ENCODE measurements around the gene GZMM.
"Not testable (repeated sequence)": the region's sequence is repeated elsewhere in the genome, so short reads cannot be mapped to it uniquely, and the experiment has no call there.

The GZMM gene

DNA sequence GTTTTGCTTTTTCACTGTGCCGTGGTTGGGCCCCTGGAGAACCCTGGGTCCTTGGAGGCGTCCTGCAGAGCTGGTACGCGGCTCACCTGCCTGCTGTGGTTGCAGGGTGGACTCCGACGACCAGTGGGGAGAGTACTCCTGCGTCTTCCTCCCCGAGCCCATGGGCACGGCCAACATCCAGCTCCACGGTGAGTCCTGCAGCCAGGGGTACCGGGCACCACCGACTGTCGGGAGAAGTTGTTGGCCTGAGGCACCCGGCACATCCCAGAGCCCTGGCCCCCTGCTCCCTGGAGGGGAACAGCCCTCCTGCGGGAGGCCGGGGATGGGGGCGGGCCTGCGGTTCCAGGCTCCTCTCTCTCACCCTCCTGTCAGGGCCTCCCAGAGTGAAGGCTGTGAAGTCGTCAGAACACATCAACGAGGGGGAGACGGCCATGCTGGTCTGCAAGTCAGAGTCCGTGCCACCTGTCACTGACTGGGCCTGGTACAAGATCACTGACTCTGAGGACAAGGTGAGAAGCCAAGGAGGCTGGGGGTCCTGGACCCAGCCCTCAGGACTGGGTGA, 36.5 kb downstream of the GZMM start:
- FAIRE-seq, result no peak
- no peak for DNase-seq (ENCODE audit: low spot score)

DNA sequence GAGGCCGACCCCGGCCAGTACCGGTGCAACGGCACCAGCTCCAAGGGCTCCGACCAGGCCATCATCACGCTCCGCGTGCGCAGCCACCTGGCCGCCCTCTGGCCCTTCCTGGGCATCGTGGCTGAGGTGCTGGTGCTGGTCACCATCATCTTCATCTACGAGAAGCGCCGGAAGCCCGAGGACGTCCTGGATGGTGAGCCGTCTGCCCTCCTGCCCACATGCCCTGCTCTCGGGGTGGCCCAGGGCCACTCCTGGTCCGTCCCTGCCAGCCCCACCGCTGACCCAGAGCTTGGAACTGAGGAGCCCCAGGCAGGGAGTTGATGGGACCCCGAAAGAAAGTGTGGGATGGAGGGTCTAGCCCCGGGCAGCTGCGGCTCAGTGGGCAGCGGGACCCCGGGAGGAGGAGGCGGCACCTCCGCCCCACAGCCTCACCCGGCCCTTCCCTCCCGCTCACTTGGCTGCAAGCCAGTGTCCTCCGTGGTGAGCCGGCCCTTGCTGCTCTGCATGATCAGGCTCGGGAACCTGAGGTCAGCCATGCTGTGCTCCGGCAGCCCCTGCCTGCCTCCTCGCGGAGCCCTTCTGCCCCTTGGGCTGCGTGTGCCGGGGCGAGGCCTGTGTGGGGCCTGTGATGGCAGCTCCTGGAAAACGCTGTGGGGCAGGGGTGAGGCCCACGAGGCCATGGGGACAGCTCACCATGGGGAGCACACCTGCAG, 37.7 kb downstream of the GZMM start:
- FAIRE-seq (no peak), DNase-seq (ENCODE audit: low spot score) (no peak)

DNA sequence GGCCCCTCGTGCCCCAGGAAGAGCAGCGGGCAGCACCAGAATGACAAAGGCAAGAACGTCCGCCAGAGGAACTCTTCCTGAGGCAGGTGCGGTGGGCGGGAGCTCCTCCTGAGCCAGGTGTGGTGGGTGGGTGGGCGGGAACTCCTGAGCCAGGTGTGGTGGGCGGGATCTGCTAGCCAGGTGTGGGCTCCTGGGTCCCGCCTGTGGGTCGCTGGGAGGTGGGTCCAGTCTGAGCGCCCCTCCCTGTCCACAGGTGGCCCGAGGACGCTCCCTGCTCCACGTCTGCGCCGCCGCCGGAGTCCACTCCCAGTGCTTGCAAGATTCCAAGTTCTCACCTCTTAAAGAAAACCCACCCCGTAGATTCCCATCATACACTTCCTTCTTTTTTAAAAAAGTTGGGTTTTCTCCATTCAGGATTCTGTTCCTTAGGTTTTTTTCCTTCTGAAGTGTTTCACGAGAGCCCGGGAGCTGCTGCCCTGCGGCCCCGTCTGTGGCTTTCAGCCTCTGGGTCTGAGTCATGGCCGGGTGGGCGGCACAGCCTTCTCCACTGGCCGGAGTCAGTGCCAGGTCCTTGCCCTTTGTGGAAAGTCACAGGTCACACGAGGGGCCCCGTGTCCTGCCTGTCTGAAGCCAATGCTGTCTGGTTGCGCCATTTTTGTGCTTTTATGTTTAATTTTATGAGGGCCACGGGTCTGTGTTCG, 38.8 kb downstream of the GZMM start:
- no peak for FAIRE-seq
- no peak for DNase-seq (ENCODE audit: low spot score)

DNA sequence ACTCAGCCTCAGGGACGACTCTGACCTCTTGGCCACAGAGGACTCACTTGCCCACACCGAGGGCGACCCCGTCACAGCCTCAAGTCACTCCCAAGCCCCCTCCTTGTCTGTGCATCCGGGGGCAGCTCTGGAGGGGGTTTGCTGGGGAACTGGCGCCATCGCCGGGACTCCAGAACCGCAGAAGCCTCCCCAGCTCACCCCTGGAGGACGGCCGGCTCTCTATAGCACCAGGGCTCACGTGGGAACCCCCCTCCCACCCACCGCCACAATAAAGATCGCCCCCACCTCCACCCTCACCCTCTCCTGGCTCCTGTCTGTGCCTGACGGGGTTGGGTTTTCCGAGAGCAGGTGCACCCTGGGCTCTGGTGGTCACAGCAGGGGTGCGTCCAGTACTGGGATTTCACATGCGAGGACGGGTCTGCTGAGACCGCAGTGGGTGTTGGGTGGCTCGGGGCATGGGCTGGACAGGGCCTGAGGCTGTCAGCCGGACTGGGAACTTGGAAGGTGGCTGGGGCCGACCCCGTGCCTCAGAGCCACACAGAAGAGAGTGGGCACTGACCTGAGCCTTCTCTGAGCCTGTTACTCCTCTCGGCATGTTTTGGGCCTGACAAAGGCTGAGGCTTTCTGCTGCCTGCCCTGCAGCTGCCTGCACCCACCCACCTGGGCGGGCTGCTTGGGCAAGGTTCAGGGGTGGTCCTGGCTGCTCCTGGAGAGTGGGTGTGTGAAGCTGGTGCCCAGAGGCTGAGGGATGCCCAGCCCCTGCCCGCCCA, 39.5 kb downstream of the GZMM start:
- FAIRE-seq (no peak), DNase-seq (ENCODE audit: low spot score) (no peak)

DNA sequence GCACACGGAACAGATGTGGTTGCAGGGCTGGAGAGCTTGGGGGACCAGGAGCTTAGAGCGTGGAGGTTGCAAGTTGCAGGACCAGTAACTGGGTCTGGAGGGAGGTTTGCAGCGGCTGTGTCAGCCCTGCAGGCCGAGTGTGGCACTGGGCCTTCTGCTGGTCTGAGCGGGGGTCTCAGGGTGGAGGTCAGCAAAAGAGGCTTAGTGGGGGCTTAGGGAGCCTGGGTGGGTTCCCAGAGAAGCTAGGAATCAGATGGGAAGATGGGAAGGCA, 40.1 kb downstream of the GZMM start:
- DNase-seq (ENCODE audit: low spot score) (no peak), FAIRE-seq (no peak)

DNA sequence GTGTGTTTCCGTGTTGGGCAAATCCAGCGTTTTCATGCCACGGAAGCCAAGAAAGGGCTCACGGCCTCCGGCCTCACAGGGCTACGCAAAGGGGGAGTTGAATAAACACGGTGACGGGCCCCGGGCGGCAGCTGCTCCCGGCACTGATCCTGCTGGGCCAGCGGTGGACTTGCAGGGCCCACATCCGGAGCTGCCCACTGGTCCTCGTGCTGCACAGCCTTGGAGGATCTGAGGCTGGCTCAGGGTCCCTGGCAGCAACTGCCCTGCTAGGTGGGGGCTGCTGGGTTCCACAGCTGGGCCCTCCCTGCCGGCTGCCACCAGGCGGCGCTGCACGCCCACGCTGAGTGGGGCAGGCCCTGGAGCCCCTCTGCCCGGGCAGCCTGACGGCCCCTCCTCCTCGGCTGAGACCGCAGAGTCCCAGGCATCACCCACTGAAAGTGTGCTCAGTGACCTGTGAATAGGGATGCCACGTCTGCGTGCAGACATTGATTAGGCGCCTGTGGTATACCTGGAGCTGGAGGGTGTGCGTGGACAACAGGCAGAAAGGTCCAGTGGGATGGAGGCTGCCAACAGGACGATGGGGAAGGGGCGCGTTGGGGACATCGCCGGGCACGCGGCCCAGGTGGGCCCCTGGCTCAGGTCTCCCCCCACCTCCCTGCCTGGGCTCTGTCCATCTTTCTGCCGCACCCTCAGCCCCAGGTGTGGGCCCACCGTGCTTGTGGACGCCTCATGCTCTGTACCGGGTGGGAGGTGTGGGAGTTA, 40.6 kb downstream of the GZMM start:
- FAIRE-seq (no peak), DNase-seq (ENCODE audit: low spot score) (peak; percentile 52)

DNA sequence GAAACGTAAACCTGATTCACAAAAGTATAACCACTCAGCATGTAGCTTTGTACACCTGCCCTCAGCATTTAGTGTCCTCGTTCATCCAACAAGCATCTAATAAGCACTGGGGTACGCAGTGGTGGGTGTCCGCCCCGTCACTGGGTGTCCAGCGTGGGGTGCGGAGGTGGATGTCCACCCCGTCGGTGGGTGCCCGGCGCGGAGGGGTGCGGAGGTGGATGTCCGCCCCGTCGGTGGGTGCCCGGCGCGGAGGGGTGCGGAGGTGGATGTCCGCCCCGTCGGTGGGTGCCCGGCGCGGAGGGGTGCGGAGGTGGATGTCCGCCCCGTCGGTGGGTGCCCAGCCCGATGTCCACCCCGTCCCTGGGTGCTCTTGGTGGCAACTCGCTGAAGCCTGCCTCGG, 41.3 kb downstream of the GZMM start:
- FAIRE-seq; DNase-seq (ENCODE audit: low spot score): not testable (repeated sequence)

DNA sequence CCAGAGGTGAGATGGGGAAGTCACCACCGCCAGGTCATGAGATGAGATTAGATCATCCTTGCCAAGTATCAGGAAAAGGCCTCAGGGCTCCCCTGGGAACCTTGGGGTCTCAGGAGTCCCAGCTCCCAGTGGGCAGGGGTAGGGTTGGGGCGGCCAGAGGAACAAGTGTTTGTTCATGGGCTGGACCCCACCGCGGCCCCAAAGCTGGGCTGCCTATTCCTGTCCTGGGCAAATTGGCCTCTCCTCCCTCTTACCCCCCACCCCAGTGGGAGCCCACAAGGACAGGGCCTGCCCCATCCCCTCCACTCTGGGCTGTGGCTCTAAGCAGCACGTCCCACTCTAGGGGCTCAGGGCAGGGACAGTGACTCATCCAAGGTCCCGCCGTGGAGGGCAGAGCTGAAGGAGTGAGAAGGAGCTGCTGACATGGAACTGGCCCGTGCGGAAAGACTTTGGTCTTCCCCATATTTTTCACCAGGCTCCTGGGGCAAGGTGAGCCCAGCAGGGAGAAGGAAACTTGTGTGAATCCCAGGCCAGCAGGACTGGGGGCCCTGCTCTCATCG, 41.8 kb downstream of the GZMM start:
- no peak for DNase-seq (ENCODE audit: low spot score)
- FAIRE-seq, result no peak

DNA sequence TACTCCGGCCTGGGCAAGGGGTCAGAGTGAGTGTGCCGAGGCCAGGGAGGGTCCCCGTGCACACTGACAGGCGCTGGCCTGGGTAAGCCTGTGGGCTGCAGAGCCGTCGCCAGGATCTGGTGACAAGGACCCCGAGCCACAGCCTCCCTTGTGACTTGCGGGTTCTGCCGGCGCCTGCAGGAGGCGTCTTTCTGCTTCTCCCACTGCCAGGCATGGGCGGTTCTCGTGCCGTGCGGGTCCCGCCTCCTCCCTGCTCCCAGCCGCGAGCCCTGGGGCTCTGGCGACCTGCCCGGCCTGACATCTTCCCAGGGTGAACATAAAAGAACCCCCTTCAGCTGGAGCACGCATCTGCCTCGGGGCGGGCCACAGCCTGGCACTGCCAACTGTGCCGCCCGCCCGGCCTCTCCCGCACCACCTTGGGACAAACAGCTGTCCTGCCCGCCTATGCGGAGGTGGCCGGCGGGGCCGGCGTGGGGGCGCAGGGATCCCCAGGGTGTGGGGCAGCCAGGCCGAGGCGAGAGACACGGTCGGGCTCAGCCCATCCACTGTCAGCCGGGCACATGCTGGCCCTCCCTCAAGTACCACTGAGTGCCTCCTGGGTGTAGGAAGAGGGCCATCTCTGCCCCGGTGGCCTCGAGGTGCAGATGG, 44.4 kb downstream of the GZMM start:
- FAIRE-seq (no peak), DNase-seq (ENCODE audit: low spot score) (no peak)

DNA sequence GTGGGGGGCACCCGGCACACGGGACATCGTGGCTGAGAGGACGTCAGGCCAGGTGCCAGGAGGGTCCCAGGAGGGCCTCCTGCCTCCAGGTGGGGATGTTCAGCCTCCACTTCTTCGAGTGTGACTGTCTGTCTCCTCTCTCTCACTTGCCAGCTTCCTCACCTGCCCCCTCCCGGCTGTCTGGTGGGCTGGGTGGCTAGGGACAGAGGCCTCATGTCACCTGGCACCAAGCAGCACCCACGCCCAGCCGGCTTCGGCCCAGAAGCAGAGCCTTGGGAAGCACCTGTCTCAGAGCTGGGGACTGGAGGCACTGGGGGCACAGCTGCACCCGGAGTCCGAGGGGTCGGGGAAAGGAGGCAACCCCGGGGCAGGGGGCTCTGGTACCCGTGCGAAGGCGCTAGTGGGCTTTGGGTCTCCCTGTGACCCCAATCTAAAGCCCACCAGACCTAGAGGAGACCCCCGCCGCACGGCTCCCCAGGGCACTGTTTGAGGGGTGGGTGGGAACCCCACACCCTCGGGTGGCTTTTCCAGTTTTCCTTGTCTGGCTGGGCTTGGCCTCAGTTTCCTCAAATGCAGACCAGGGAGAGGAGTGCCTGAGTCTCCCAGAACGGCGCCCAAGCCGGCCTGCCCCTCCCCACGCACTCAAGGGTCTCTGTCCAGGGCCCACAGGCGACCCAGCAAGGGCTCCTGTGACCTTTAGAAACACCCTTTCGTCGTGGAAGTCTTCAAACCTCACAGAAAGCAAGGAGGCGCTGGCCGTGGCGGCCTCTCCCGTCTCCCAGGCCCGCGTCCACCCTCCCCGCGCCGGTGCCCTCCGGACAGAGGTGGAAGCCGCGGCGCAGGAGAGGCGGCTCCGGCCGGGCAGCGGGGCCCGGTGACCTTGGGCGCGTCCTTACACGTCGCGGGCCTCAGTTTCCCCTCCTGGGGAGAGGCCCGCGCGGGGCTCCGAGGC, 45.2 kb downstream of the GZMM start:
- DNase-seq (ENCODE audit: low spot score) (no peak), FAIRE-seq (no peak)

DNA sequence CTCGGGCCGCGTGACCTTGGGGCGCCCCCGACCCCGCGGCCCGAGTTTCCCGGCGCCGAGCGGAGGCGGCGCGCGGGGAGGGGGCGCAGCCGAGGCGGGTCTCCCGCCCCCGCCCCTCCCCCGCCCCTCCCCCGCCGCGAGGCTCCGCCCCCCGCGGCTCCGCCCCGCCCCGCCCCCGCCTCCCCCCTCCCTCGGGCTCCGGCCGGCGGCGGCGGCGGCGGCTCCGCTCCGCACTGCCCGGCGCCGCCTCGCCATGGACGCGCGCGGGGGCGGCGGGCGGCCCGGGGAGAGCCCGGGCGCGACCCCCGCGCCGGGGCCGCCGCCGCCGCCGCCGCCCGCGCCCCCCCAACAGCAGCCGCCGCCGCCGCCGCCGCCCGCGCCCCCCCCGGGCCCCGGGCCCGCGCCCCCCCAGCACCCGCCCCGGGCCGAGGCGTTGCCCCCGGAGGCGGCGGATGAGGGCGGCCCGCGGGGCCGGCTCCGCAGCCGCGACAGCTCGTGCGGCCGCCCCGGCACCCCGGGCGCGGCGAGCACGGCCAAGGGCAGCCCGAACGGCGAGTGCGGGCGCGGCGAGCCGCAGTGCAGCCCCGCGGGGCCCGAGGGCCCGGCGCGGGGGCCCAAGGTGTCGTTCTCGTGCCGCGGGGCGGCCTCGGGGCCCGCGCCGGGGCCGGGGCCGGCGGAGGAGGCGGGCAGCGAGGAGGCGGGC, 46.0 kb downstream of the GZMM start, which contains the start of gene HCN2:
Gene HCN2 (plus strand): TSS at position 189 of the 703 bp plus-strand sequence. CDS start 65 bp downstream, at position 254.
- FAIRE-seq (no peak), DNase-seq (ENCODE audit: low spot score) (no peak)

DNA sequence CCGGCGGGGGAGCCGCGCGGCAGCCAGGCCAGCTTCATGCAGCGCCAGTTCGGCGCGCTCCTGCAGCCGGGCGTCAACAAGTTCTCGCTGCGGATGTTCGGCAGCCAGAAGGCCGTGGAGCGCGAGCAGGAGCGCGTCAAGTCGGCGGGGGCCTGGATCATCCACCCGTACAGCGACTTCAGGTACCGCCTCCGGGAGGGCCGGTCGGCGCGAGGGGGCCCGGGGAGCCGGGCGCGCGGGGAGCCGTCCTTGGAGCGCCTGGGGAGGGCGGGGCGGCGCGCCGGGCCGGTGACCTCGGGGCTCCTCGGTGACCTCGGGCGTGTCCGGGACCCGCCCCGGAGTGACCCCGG, 46.5 kb downstream of the GZMM start:
- DNase-seq (ENCODE audit: low spot score) (no peak), FAIRE-seq (no peak)

DNA sequence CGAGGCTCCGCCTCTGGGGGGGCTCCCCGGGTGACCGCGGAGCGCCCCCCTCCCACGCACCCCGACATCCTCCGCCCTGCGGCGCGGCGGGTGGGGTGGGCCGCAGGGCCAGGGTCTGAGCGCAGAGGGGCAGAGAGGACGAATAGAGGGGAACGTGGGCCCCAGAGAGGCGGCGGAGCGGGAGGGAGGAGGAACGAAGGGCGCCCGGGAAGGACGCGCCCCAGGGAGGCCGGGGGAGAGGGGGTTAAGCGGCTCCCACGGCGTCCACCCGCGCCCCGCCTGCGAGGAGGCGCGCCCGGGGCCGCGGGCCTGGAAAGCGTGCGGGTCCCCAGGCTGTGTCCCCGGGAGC, 46.9 kb downstream of the GZMM start:
- DNase-seq (ENCODE audit: low spot score), result no peak
- no peak for FAIRE-seq

DNA sequence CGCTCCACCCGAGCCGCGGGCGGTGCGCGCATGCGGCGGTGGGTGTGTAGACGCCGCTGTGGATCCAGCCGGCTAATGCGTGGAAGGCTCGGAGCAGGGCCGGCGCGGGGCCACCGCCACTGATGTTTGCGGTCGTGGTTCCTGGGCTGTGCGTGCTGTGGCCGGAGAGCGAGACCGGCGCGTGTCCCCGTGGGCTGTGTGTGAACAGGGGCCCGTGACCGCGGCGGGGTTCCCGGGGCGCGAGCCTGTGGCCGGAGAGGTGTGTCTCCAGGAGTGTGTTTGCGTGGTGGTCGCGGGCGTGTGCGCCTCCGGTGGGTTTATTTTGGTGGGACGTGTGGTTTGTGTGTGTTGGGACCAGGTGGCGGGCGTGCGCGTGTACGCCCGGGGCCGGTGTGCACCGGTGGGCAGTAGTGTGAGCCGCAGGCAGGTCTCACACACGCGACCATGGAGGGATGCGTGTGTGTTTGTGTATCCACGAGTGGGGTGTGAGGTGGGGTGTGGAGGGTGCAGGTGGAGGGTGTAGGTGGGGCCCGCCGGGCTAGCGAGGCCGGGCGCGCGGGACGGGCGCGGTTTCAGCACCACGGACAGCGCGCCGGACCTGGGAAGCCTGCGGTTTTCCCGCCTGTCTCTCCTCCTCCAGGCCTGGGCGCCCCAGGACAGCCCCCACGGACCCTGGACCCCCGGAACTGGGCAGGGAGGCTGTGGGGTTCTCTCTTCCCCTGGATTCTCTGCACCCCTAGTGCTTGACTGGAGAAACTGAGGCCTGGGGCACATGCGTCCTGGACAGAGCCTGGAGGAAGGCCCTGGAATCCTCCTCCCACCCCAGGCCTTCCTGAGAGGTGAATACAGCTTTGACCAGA, 47.5 kb downstream of the GZMM start:
- FAIRE-seq (no peak), DNase-seq (ENCODE audit: low spot score) (peak; percentile 47)

DNA sequence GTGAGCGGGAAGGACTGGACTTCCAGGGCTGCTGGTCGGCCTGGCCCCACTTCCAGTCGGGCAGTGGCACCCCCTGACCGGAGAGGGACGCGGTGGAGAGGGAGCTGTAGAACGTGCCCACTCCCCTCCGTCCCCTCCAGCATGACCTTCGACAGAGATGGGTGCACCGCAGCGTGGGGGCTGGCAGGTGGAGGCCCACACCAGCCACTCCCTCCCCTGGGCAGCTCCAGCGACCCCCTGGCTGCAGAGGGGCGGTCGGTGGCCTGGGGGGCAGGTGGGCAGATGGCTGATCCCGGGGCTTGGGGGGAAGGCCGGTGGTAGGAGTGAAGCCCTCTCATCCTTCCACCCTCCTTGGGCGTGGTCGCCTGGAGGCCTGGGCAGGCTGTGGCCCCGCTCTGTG, 48.2 kb downstream of the GZMM start:
- DNase-seq (ENCODE audit: low spot score), result no peak
- FAIRE-seq, result no peak

DNA sequence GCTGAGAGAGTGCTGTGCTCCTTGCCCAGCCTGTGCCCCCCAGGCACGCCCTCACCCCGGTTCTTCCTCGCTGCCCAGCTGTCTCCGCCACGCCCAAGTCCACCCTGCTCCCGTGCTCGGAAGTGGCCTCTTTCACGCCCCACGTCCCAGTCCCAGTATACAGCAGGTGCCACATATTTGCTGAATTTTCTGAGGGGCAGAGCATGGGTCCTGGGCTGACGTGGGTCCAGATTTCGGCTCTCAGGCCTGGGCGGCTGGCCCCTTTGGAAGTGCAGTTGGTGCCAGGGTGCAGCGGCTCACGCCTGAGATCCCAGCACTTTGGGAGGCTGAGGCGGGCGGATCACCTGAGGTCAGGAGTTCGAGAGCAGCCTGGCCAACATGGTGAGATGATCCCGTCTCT, 49.2 kb downstream of the GZMM start:
- DNase-seq (ENCODE audit: low spot score) (no peak), FAIRE-seq (no peak)

DNA sequence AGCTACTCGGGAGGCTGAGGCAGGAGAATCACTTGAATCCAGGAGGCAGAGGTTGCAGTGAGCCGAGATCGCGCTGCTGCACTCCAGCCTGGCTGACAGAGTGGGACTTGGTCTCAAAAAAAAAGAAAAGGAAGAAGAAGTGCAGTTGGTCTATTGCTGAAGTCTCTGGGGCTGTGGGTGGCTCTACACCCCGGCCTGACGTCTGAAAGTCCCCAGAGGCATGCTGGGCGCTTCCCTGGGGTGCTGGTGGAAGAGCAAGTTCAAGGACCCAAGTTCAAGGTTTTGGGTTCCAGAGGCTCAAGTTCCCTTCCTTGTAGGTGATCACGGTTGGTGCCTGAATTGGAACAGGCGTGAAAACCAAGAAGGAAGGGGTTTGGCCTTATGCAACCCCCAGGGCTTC, 49.7 kb downstream of the GZMM start:
- DNase-seq (ENCODE audit: low spot score) (no peak), FAIRE-seq (no peak)

DNA sequence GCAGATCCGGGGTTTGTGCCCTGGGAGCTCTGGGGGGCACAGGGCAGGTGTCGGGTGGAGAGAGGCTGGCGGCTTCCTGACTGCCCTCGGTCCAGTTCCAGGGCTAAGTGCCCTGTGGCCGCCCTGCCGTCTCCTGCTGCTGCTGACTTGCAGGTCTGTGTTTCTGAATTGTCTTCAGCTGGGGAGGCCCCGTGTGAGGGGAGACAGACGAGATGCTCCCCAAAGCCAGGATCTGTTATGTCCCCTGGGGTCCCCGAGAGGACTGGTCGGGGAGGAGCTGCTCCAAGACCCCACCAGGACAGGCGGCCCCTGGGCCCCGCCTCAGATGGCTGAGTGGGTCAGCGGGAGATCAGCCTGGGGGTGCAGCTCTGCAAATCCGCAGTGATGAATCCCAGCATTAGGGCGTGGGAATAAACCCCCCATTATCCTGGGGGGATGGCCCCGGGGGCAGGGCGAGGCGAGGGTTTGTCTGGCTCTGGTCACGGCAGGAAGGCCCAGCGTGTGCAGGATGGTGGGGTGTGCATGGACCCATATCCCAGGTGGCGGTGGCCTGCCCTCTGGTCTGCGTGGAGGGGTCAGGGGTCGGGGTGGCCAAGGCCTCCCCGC, 50.5 kb downstream of the GZMM start:
- no peak for FAIRE-seq
- DNase-seq (ENCODE audit: low spot score), result no peak
